ENCODE measurements around the gene SPTSSA. TPM values are rescaled to one million over a fixed set of nuclear protein-coding genes. Genes with fewer than 3 reads are reported as not detected.

The SPTSSA gene
- total RNA-seq, 4 donors from 2014 or later = 10.7 to 22.7 (median 16.5) TPM

- intact Hi-C loops (cut with DNase I; ENCODE audit: low total_unique reads) = no loop called here
- 74 to 79% methylated on average over 2 of the region's 2 CpGs for WGBS, 2 donors
- no peak overlapping the region for H3K4me3 ChIP-seq (ENCODE audit: low read depth, poor library complexity, severe bottlenecking)
- TF ChIP-seq CTCF (IDR thresholded peaks at IDR 0.05) = no peak
- no peak for TF ChIP-seq POLR2A (IDR thresholded peaks at IDR 0.05)
- no peak for DNase-seq (ENCODE audit: low spot score in 2 of 2)
These were observed 37.6 kb downstream of the SPTSSA start for GRCh38 chr14:34424488-34424887.

- intact Hi-C loops (cut with DNase I; ENCODE audit: low total_unique reads) = no loop called here
- no peak for DNase-seq (ENCODE audit: low spot score in 2 of 2)
- 67 to 76% methylated on average over 2 of the region's 2 CpGs for WGBS, 2 donors
These were observed 38.6 kb downstream of the SPTSSA start for GRCh38 chr14:34423445-34423844.

GRCh38 chr14:34420547-34421150 lies 41.4 kb downstream of the SPTSSA start:
- 69 to 86% methylated on average over 6 of the region's 6 CpGs for WGBS, 2 donors
- DNase-seq (ENCODE audit: low spot score in 2 of 2) = no peak
- TF ChIP-seq CTCF (IDR thresholded peaks at IDR 0.05) = no peak
- H3K4me3 ChIP-seq (ENCODE audit: low read depth, poor library complexity, severe bottlenecking) = no peak overlapping the region
- intact Hi-C loops (cut with DNase I; ENCODE audit: low total_unique reads) = no loop called here

More at GRCh38 chr14:34423445-34423844, 38.6 kb downstream of the SPTSSA start:
- H3K4me3 ChIP-seq (ENCODE audit: low read depth, poor library complexity, severe bottlenecking) = no peak overlapping the region
- TF ChIP-seq CTCF (IDR thresholded peaks at IDR 0.05) (no peak), POLR2A (IDR thresholded peaks at IDR 0.05) (no peak)

- no peak for DNase-seq (ENCODE audit: low spot score in 2 of 2)
- intact Hi-C loops (cut with DNase I; ENCODE audit: low total_unique reads) = no loop called here
- H3K4me3 ChIP-seq (ENCODE audit: low read depth, poor library complexity, severe bottlenecking) = no peak overlapping the region
- 96 to 100% methylated on average over 2 of the region's 2 CpGs for WGBS, 2 donors
- TF ChIP-seq POLR2A (IDR thresholded peaks at IDR 0.05) = no peak
- no peak for TF ChIP-seq CTCF (IDR thresholded peaks at IDR 0.05)
These were observed 52.3 kb downstream of the SPTSSA start for GRCh38 chr14:34409721-34410120.

GRCh38 chr14:34407951-34408350 lies 54.1 kb downstream of the SPTSSA start:
- 91 to 97% methylated on average over 1 of the region's 1 CpG for WGBS, 2 donors
- intact Hi-C loops (cut with DNase I; ENCODE audit: low total_unique reads) = no loop called here
- DNase-seq (ENCODE audit: low spot score in 2 of 2) = no peak
- no peak for TF ChIP-seq CTCF (IDR thresholded peaks at IDR 0.05)
- TF ChIP-seq POLR2A (IDR thresholded peaks at IDR 0.05) = no peak
- no peak overlapping the region for H3K4me3 ChIP-seq (ENCODE audit: low read depth, poor library complexity, severe bottlenecking)

- intact Hi-C loops (cut with DNase I; ENCODE audit: low total_unique reads) = no loop called here
- TF ChIP-seq CTCF (IDR thresholded peaks at IDR 0.05) = no peak
- TF ChIP-seq POLR2A (IDR thresholded peaks at IDR 0.05) = no peak
- DNase-seq (ENCODE audit: low spot score in 2 of 2) = no peak
- H3K4me3 ChIP-seq (ENCODE audit: low read depth, poor library complexity, severe bottlenecking) = no peak overlapping the region
- WGBS, 2 donors = 75 to 82% methylated on average over 2 of the region's 2 CpGs
These were observed 57.6 kb downstream of the SPTSSA start for GRCh38 chr14:34404416-34404815.
